ENCODE measurements around the gene C17orf78.
"Not testable (repeated sequence)": the region's sequence is repeated elsewhere in the genome, so short reads cannot be mapped to it uniquely, and the experiment has no call there.

C17orf78 gene

DNA sequence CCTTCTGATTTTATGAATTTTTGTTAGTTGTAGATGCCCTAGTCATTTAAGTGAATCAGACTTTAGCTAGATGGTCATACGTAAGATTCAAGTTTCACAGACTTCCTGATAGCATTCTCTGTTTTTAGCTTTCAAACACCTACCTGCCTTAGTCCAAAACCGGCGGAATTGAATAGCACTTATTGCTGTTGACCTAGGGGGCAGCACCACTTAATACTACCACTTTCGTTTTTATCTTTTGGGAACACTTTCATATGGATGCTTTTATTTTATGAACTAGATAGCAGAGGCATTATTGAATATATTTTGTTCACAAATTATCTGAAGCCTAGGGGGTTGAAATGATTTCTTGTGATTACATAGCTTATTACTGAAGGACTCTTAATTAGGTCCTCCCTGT lies 62.4 kb downstream of the C17orf78 start:
- DNase-seq (ENCODE audit: low spot score), result no peak

DNA sequence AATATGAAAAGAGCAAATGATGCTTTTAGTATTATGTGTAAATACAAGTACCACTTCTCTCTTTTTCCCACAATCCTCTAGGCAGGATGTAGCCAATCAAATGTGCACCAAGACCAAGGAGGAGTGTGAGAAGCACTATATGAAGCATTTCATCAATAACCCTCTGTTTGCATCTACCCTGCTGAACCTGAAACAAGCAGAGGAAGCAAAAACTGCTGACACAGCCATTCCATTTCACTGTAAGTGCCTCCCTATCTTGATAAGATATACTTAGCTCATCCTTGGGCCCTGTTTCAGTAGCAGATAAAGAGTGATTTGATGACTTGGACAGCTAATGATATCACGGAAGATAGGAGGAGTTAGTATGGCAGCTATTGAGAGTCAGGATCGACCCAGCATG lies 64.6 kb downstream of the C17orf78 start:
- DNase-seq (ENCODE audit: low spot score), result no peak

DNA sequence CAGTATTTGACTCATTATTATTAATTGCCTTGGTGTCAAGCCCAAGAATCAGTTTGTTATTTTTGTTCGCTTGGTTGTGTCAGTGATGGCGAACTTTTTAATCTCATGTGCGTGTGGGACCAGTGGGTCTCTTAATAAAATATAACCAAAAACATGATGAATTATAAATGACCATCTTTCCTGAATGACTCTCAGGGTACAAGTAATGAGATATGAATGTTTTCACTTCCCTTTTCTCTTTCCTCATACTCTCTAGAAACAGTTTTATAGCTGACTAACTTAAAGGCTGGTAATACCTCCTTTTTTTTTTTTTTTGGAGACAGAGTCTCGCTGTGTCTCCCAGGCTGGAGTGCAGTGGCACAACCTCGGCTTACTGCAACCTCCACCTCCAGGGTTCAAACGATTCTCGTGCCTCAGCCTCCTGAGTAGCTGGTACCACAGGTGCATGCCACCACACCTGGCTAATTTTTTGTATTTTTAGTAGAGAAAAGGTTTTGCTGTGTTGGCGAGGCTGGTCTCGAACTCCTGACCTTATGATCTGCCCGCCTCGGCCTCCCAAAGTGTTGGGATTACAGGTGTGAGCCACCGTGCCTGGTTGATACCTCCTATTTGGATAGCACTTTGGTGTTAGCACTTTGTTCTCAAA lies 65.7 kb downstream of the C17orf78 start:
- DNase-seq (ENCODE audit: low spot score), result not testable (repeated sequence)
